Measurements from ENCODE around the gene PLB1. TPM values are rescaled to one million over a fixed set of nuclear protein-coding genes. Genes with fewer than 3 reads are reported as not detected.

The PLB1 gene
- total RNA-seq, 2 experiments from 2014 or later: not detected

- no TSS peak for BruUV-seq (replicated peaks)
- H3K79me2 ChIP-seq (ENCODE audit: insufficient read depth, low read depth, low read length): no peaks in the 10 kb centered on the region
- H3K36me3 ChIP-seq (ENCODE audit: insufficient read depth, low read length): no peaks in the 10 kb centered on the region
- no peaks in the 10 kb centered on the region for H3K4me1 ChIP-seq (ENCODE audit: insufficient read depth, low read length, poor library complexity, severe bottlenecking)
- POLR2A ChIA-PET: no interaction called here
- no peak overlapping the region for H3K4me2 ChIP-seq (ENCODE audit: low read length)
- no peaks in the 10 kb centered on the region for H4K20me1 ChIP-seq (ENCODE audit: insufficient read depth, low read length)
- H3K9me2 ChIP-seq (ENCODE audit: insufficient read depth, low read length): no peaks in the 10 kb centered on the region
- no peak for TF ChIP-seq EZH2phosphoT487 (IDR thresholded peaks at IDR 0.05; ENCODE audit: borderline replicate concordance, low read depth, low read length)
- TF ChIP-seq CTCF (conservative IDR thresholded peaks at IDR 0.05; ENCODE audit: low read length): no peak
- H3K27ac ChIP-seq (ENCODE audit: low read depth, low read length, poor library complexity, severe bottlenecking): no peak overlapping the region
- DNase-seq (ENCODE audit: low spot score): no peak
- no peaks in the 10 kb centered on the region for H3K9me3 ChIP-seq (ENCODE audit: low read length)
- intact Hi-C loops (cut with micrococcal nuclease; ENCODE audit: unreplicated experiment): no loop called here
- CTCF ChIA-PET (ENCODE audit: unreplicated experiment): no interaction called here
- no peak overlapping the region for H3K4me3 ChIP-seq (ENCODE audit: low read depth, low read length, poor library complexity, severe bottlenecking)
- H2AFZ ChIP-seq (ENCODE audit: low read length): no peak overlapping the region
Observed at GRCh38 chr2:28643327-28643726, 147.5 kb downstream of the PLB1 start.

- Histone ChIP-seq H3K9me2 (ENCODE audit: insufficient read depth, low read length) (no peaks in the 10 kb centered on the region), H3K4me3 (ENCODE audit: low read depth, low read length, poor library complexity, severe bottlenecking) (no peak overlapping the region), H3K4me1 (ENCODE audit: insufficient read depth, low read length, poor library complexity, severe bottlenecking) (no peaks in the 10 kb centered on the region), H2AFZ (ENCODE audit: low read length) (no peak overlapping the region), H3K79me2 (ENCODE audit: insufficient read depth, low read depth, low read length) (no peaks in the 10 kb centered on the region), H4K20me1 (ENCODE audit: insufficient read depth, low read length) (no peaks in the 10 kb centered on the region), H3K27ac (ENCODE audit: low read depth, low read length, poor library complexity, severe bottlenecking) (no peak overlapping the region), H3K9me3 (ENCODE audit: low read length) (no peaks in the 10 kb centered on the region), H3K36me3 (ENCODE audit: insufficient read depth, low read length) (no peaks in the 10 kb centered on the region), H3K4me2 (ENCODE audit: low read length) (no peak overlapping the region)
- BruUV-seq (replicated peaks): no TSS peak
- POLR2A ChIA-PET: no interaction called here
- DNase-seq (ENCODE audit: low spot score): no peak
- TF ChIP-seq CTCF (conservative IDR thresholded peaks at IDR 0.05; ENCODE audit: low read length) (no peak), EZH2phosphoT487 (IDR thresholded peaks at IDR 0.05; ENCODE audit: borderline replicate concordance, low read depth, low read length) (no peak)
- intact Hi-C loops (cut with micrococcal nuclease; ENCODE audit: unreplicated experiment): no loop called here
- CTCF ChIA-PET (ENCODE audit: unreplicated experiment): no interaction called here
Observed at GRCh38 chr2:28643911-28644334, 148.1 kb downstream of the PLB1 start.

- Histone ChIP-seq H3K36me3 (ENCODE audit: insufficient read depth, low read length) (no peaks in the 10 kb centered on the region), H3K4me1 (ENCODE audit: insufficient read depth, low read length, poor library complexity, severe bottlenecking) (no peaks in the 10 kb centered on the region), H3K79me2 (ENCODE audit: insufficient read depth, low read depth, low read length) (no peaks in the 10 kb centered on the region), H2AFZ (ENCODE audit: low read length) (no peak overlapping the region), H3K4me2 (ENCODE audit: low read length) (no peak overlapping the region), H4K20me1 (ENCODE audit: insufficient read depth, low read length) (no peaks in the 10 kb centered on the region), H3K9me3 (ENCODE audit: low read length) (no peaks in the 10 kb centered on the region), H3K4me3 (ENCODE audit: low read depth, low read length, poor library complexity, severe bottlenecking) (no peak overlapping the region), H3K27ac (ENCODE audit: low read depth, low read length, poor library complexity, severe bottlenecking) (no peak overlapping the region), H3K9me2 (ENCODE audit: insufficient read depth, low read length) (no peaks in the 10 kb centered on the region)
- ChIA-PET POLR2A (no interaction called here), CTCF (ENCODE audit: unreplicated experiment) (no interaction called here)
- no peak for DNase-seq (ENCODE audit: low spot score)
- intact Hi-C loops (cut with micrococcal nuclease; ENCODE audit: unreplicated experiment): no loop called here
- no peak for TF ChIP-seq CTCF (conservative IDR thresholded peaks at IDR 0.05; ENCODE audit: low read length)
- no TSS peak for BruUV-seq (replicated peaks)
Observed at GRCh38 chr2:28644760-28645159, 148.9 kb downstream of the PLB1 start.
